Renal cortical epithelial cell (primary cell): ENCODE results near the gene PDCD1LG2. TPM values are rescaled to one million over a fixed set of nuclear protein-coding genes. Genes with fewer than 3 reads are reported as not detected.
"Not testable (repeated sequence)": the region's sequence is repeated elsewhere in the genome, so short reads cannot be mapped to it uniquely, and the experiment has no call there.

Experiments used
- DNase-seq: peaks from one replicate; pipeline ENCODE4 v3.0.0-alpha.2; 2011; ENCODE audit warnings: low read depth
- total RNA-seq: library from RNA; depleted of rRNA; stranded (reverse); fragments of >200 nt; gene quantifications from 2 replicates; pipeline ENCODE4 v1.2.3, GENCODE V29; 2014

The PDCD1LG2 gene
- total RNA-seq: 1.9 and 6.1 TPM in 2 replicates

- DNase-seq: peak; percentile 50
Measured at GRCh38 chr9:5510360-5510931, at the start of gene PDCD1LG2. TSS of gene PDCD1LG2 (plus strand) at chr9:5510531. CDS start at chr9:5522547, 12,016 bp downstream.

- not testable (repeated sequence) for DNase-seq
Measured at GRCh38 chr9:5464831-5465330, 45.5 kb upstream of the PDCD1LG2 start.

GRCh38 chr9:5466005-5466404 is 44.3 kb upstream of the PDCD1LG2 start:
- no peak for DNase-seq

GRCh38 chr9:5466766-5467165 is 43.6 kb upstream of the PDCD1LG2 start:
- DNase-seq: no peak

GRCh38 chr9:5468850-5469249 is 41.5 kb upstream of the PDCD1LG2 start:
- no peak for DNase-seq

GRCh38 chr9:5470122-5470521 is 40.2 kb upstream of the PDCD1LG2 start:
- DNase-seq: no peak

GRCh38 chr9:5470816-5471215 is 39.5 kb upstream of the PDCD1LG2 start:
- no peak for DNase-seq

- DNase-seq: not testable (repeated sequence)
Measured at GRCh38 chr9:5475611-5476010, 34.7 kb upstream of the PDCD1LG2 start.

GRCh38 chr9:5478206-5478605 is 32.1 kb upstream of the PDCD1LG2 start:
- DNase-seq: no peak

- no peak for DNase-seq
Measured at GRCh38 chr9:5479994-5480694, 30.2 kb upstream of the PDCD1LG2 start.

GRCh38 chr9:5480919-5481318 is 29.4 kb upstream of the PDCD1LG2 start:
- DNase-seq: no peak

- no peak for DNase-seq
Measured at GRCh38 chr9:5481322-5482040, 28.9 kb upstream of the PDCD1LG2 start.

- no peak for DNase-seq
Measured at GRCh38 chr9:5482194-5482593, 28.1 kb upstream of the PDCD1LG2 start.

GRCh38 chr9:5483306-5483705 is 27.0 kb upstream of the PDCD1LG2 start:
- no peak for DNase-seq

- DNase-seq: no peak
Measured at GRCh38 chr9:5485378-5486085, 24.8 kb upstream of the PDCD1LG2 start.

GRCh38 chr9:5486988-5487387 is 23.3 kb upstream of the PDCD1LG2 start:
- DNase-seq: no peak

GRCh38 chr9:5488221-5489008 is 21.9 kb upstream of the PDCD1LG2 start:
- no peak for DNase-seq

- peak; percentile 83 for DNase-seq
Measured at GRCh38 chr9:5489630-5490490, 20.5 kb upstream of the PDCD1LG2 start.

GRCh38 chr9:5492965-5493678 is 17.2 kb upstream of the PDCD1LG2 start:
- DNase-seq: peak; percentile 65
